Measurements from ENCODE around the gene MARCHF10. TPM values are rescaled to one million over a fixed set of nuclear protein-coding genes. Genes with fewer than 3 reads are reported as not detected.

The MARCHF10 gene
- total RNA-seq, 1 donor from 2014 or later, result not detected

GRCh38 chr17:62666061-62666800, 141.9 kb downstream of the MARCHF10 start:
- TF ChIP-seq CTCF (IDR thresholded peaks at IDR 0.05; ENCODE audit: borderline replicate concordance), result no peak
- Histone ChIP-seq H3K36me3 (no peaks in the 10 kb centered on the region), H3K4me3 (no peak overlapping the region), H3K4me1 (no peaks in the 10 kb centered on the region), H3K27ac (replicated peaks) (no peak overlapping the region), H3K27me3 (ENCODE audit: low read depth) (peaks cover 9% of the 10 kb centered on the region), H3K9me3 (replicated peaks) (peaks cover 3% of the 10 kb centered on the region)
- DNase-seq, result no peak
- intact Hi-C loops (cut with micrococcal nuclease), result no loop called here

- intact Hi-C loops (cut with micrococcal nuclease), result no loop called here
- H3K27me3 ChIP-seq (ENCODE audit: low read depth), result peaks cover 9% of the 10 kb centered on the region
These were observed 142.5 kb downstream of the MARCHF10 start for GRCh38 chr17:62665599-62665998.

GRCh38 chr17:62664336-62665120, 143.6 kb downstream of the MARCHF10 start:
- Histone ChIP-seq H3K4me3 (no peak overlapping the region), H3K36me3 (peaks cover 4% of the 10 kb centered on the region), H3K9me3 (replicated peaks) (peaks cover 15% of the 10 kb centered on the region), H3K27me3 (ENCODE audit: low read depth) (peaks cover 9% of the 10 kb centered on the region), H3K4me1 (no peaks in the 10 kb centered on the region), H3K27ac (replicated peaks) (no peak overlapping the region)
- intact Hi-C loops (cut with micrococcal nuclease), result no loop called here
- TF ChIP-seq CTCF (IDR thresholded peaks at IDR 0.05; ENCODE audit: borderline replicate concordance), result no peak
- DNase-seq, result no peak

More at GRCh38 chr17:62665599-62665998, 142.5 kb downstream of the MARCHF10 start:
- no peak overlapping the region for H3K4me3 ChIP-seq
- no peaks in the 10 kb centered on the region for H3K4me1 ChIP-seq
- DNase-seq, result no peak
- H3K9me3 ChIP-seq (replicated peaks), result peaks cover 9% of the 10 kb centered on the region
- H3K27ac ChIP-seq (replicated peaks), result no peak overlapping the region
- H3K36me3 ChIP-seq, result peaks cover under 1% of the 10 kb centered on the region
- no peak for TF ChIP-seq CTCF (IDR thresholded peaks at IDR 0.05; ENCODE audit: borderline replicate concordance)

GRCh38 chr17:62663304-62663703, 144.8 kb downstream of the MARCHF10 start:
- no peak for DNase-seq
- peaks cover 4% of the 10 kb centered on the region for H3K36me3 ChIP-seq
- no peak overlapping the region for H3K27ac ChIP-seq (replicated peaks)
- H3K4me3 ChIP-seq, result no peak overlapping the region
- H3K27me3 ChIP-seq (ENCODE audit: low read depth), result peaks cover 9% of the 10 kb centered on the region
- H3K4me1 ChIP-seq, result no peaks in the 10 kb centered on the region
- intact Hi-C loops (cut with micrococcal nuclease), result no loop called here
- no peak for TF ChIP-seq CTCF (IDR thresholded peaks at IDR 0.05; ENCODE audit: borderline replicate concordance)
- H3K9me3 ChIP-seq (replicated peaks), result peaks cover 15% of the 10 kb centered on the region

- no peak overlapping the region for H3K4me3 ChIP-seq
- no peak for DNase-seq
- no peak for TF ChIP-seq CTCF (IDR thresholded peaks at IDR 0.05; ENCODE audit: borderline replicate concordance)
- intact Hi-C loops (cut with micrococcal nuclease), result no loop called here
- no peaks in the 10 kb centered on the region for H3K4me1 ChIP-seq
- H3K27me3 ChIP-seq (ENCODE audit: low read depth), result peaks cover 9% of the 10 kb centered on the region
- peaks cover 4% of the 10 kb centered on the region for H3K36me3 ChIP-seq
- no peak overlapping the region for H3K27ac ChIP-seq (replicated peaks)
- peaks cover 15% of the 10 kb centered on the region for H3K9me3 ChIP-seq (replicated peaks)
These were observed 145.3 kb downstream of the MARCHF10 start for GRCh38 chr17:62662855-62663254.

Data from left ventricle myocardium inferior (tissue), 1 donor.